ACC112 (cell line): ENCODE results near the gene VTI1A.
A peak's percentile ranks its signal among the peaks of the same experiment; 100 is the strongest.
"Not testable (repeated sequence)": the region's sequence is repeated elsewhere in the genome, so short reads cannot be mapped to it uniquely, and the experiment has no call there.

Experiments
- H2AFZ ChIP-seq: fragments of 200-600 bp; sonication (generic); one replicate; pipeline ENCODE4 v1.6.0; 2017; ENCODE audit warnings: antibody characterized with exemption, low read length; ENCODE audit not compliant: unreplicated experiment
- H3K27ac ChIP-seq: fragments of 200-600 bp; sonication (generic); 2 replicates; pipeline ENCODE4 v1.5.1; 2014; ENCODE audit warnings: low read depth, mild to moderate bottlenecking, antibody characterized with exemption, low read length, moderate library complexity
- H3K27me3 ChIP-seq: fragments of 200-600 bp; sonication (generic); 2 replicates; pipeline ENCODE4 v1.6.1; 2014; ENCODE audit warnings: mild to moderate bottlenecking, antibody characterized with exemption, low read length, moderate library complexity, mixed read lengths; ENCODE audit not compliant: insufficient read depth
- H3K36me3 ChIP-seq: fragments of 200-600 bp; sonication (generic); 2 replicates; pipeline ENCODE4 v1.6.1; 2016; ENCODE audit warnings: mild to moderate bottlenecking, antibody characterized with exemption, low read length, moderate library complexity, mixed read lengths; ENCODE audit not compliant: insufficient read depth
- H3K4me1 ChIP-seq: fragments of 200-600 bp; sonication (generic); one replicate; pipeline ENCODE4 v1.6.1; 2016; ENCODE audit warnings: low read length, mixed read lengths; ENCODE audit not compliant: insufficient read depth, unreplicated experiment, control insufficient read depth
- H3K4me3 ChIP-seq: fragments of 200-600 bp; sonication (generic); 2 replicates; pipeline ENCODE4 v1.5.1; 2014; ENCODE audit warnings: mild to moderate bottlenecking, low read depth, low read length
- H3K79me2 ChIP-seq: fragments of 200-600 bp; sonication (generic); one replicate; pipeline ENCODE4 v1.6.0; 2016; ENCODE audit warnings: low read length; ENCODE audit not compliant: control insufficient read depth, unreplicated experiment, insufficient read depth

The VTI1A gene

GRCh38 chr10:112446855-112447619 lies at the start of gene VTI1A, which contains the start of gene ZDHHC6:
Gene VTI1A (plus strand): TSS chr10:112447215. CDS start chr10:112447374, 159 bp downstream.
Gene ZDHHC6 (minus strand): TSS chr10:112446914. CDS start chr10:112445436, 1,478 bp downstream.
- peak within 1 kb of the TSS; percentile 86 for H2AFZ ChIP-seq
- H3K79me2 ChIP-seq: peaks cover 67% of the 10 kb centered on the region
- H3K4me1 ChIP-seq: peaks cover 20% of the 10 kb centered on the region
- H3K4me3 ChIP-seq: peak within 1 kb of the TSS; percentile 93
- H3K27ac ChIP-seq: peak within 1 kb of the TSS; percentile 91
- peaks cover 12% of the 10 kb centered on the region for H3K36me3 ChIP-seq
- H3K27me3 ChIP-seq: no peaks in the 10 kb centered on the region

- no peaks in the 10 kb centered on the region for H3K27me3 ChIP-seq
- no peak overlapping the region for H3K27ac ChIP-seq
- no peak overlapping the region for H3K4me3 ChIP-seq
- H3K4me1 ChIP-seq: no peaks in the 10 kb centered on the region
- H3K36me3 ChIP-seq: no peaks in the 10 kb centered on the region
- H2AFZ ChIP-seq: no peak overlapping the region
- no peaks in the 10 kb centered on the region for H3K79me2 ChIP-seq
Measured at GRCh38 chr10:112397592-112397991, 49.4 kb upstream of the VTI1A start.

DNA sequence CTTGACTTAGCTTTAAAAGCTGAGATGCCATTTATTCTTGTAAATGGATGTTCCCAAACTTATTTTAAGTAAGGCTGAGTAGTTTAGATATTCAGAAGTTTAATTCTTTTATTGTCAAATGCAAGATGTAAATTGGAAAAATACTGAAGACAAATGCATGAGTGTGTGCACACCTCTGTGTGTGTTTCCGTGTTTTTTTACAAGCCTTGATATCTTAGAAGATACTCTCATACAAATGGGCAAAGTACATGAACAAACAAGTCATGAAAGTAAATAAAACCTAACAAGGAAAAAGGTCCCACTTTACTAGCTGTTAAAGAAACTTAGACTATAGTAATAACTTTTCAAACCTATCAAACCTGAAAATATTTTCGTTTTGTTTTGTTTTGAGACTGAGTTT lies 44.1 kb upstream of the VTI1A start:
- no peak overlapping the region for H3K4me3 ChIP-seq
- no peak overlapping the region for H3K27ac ChIP-seq
- H2AFZ ChIP-seq: no peak overlapping the region
- H3K36me3 ChIP-seq: peaks cover 7% of the 10 kb centered on the region; the same call in 1 of the 2 replicates
- peaks cover 8% of the 10 kb centered on the region for H3K4me1 ChIP-seq
- H3K27me3 ChIP-seq: no peaks in the 10 kb centered on the region
- H3K79me2 ChIP-seq: no peaks in the 10 kb centered on the region

DNA sequence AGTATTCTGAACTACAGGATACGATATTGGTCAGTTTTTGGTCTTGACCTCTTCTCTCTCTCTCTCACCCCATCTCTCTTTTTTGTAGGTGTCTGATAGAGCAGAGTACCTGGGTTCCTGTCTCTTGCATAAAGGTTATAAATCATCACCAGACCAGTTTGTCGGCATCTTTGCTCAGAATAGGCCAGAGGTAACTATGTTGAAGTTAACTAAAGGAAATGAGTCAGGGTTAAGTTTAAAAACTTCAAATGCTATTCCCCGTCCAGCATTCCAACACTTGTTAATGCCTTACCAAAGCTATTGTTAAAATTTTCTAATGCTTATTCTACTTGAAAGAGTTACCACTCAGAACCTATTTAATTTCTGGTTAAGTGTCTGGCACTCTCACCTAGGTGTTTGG lies 42.4 kb upstream of the VTI1A start:
- Histone ChIP-seq H3K36me3 (peaks cover 7% of the 10 kb centered on the region; the same call in 1 of the 2 replicates), H2AFZ (no peak overlapping the region), H3K27ac (no peak overlapping the region), H3K4me1 (peaks cover 8% of the 10 kb centered on the region), H3K27me3 (no peaks in the 10 kb centered on the region), H3K4me3 (no peak overlapping the region), H3K79me2 (no peaks in the 10 kb centered on the region)

DNA sequence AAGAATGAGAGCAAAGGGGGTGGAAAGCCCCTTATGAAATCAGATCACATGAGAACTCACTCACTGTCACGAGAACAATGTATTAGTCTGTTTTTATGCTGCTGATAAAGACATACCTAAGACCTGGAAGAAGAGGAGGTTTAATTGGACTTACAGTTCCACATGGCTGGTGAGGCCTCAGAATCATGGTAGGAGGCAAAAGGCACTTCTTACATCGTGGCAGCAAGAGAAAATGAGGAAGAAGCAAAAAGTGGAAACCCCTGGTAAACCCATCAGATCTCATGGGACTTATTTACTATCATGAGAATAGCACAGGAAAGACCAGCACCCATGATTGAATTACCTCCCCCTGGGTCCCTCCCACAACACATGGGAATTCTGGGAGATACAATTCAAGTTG lies 40.2 kb upstream of the VTI1A start:
- H3K79me2 ChIP-seq, H3K4me1 ChIP-seq: not testable (repeated sequence)

DNA sequence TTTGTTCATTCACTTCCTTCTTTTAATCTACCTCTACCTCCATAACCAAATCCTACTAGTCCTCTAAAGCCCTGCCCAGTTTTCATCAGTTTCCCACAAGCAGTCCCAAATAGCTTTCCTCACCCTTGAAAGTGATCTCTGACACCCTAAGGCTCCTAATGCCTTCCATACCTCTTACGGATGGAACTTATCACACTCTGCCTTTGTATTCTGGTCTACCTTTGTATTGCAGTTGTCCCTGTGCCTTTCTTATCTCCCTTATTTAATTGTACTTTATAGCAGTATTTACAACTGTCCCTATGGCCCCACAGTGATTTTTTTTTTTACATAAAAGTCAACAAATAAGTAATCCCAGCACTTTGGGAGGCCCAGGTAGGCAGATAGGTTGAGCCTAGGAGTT lies 39.3 kb upstream of the VTI1A start:
- H3K27ac ChIP-seq: no peak overlapping the region
- H2AFZ ChIP-seq: no peak overlapping the region
- H3K4me3 ChIP-seq: no peak overlapping the region
- H3K27me3 ChIP-seq: no peaks in the 10 kb centered on the region
- peaks cover 8% of the 10 kb centered on the region for H3K4me1 ChIP-seq
- H3K36me3 ChIP-seq: peaks cover 7% of the 10 kb centered on the region; the same call in 1 of the 2 replicates
- no peaks in the 10 kb centered on the region for H3K79me2 ChIP-seq

More for the DNA sequence above, 40.2 kb upstream of the VTI1A start:
- H3K4me3 ChIP-seq, H2AFZ ChIP-seq, H3K36me3 ChIP-seq, H3K27me3 ChIP-seq, H3K27ac ChIP-seq: not testable (repeated sequence)

- H3K4me3 ChIP-seq: no peak overlapping the region
- peaks cover 8% of the 10 kb centered on the region for H3K4me1 ChIP-seq
- no peaks in the 10 kb centered on the region for H3K27me3 ChIP-seq
- H2AFZ ChIP-seq: no peak overlapping the region
- no peak overlapping the region for H3K27ac ChIP-seq
- H3K36me3 ChIP-seq: peaks cover 7% of the 10 kb centered on the region; the same call in 1 of the 2 replicates
- H3K79me2 ChIP-seq: no peaks in the 10 kb centered on the region
Measured at GRCh38 chr10:112409299-112409698, 37.7 kb upstream of the VTI1A start.

GRCh38 chr10:112409755-112410154 lies 37.3 kb upstream of the VTI1A start:
- Histone ChIP-seq H3K36me3 (peaks cover 7% of the 10 kb centered on the region; the same call in 1 of the 2 replicates), H2AFZ (no peak overlapping the region), H3K4me1 (peaks cover 5% of the 10 kb centered on the region), H3K27ac (no peak overlapping the region), H3K4me3 (no peak overlapping the region), H3K79me2 (no peaks in the 10 kb centered on the region), H3K27me3 (no peaks in the 10 kb centered on the region)

DNA sequence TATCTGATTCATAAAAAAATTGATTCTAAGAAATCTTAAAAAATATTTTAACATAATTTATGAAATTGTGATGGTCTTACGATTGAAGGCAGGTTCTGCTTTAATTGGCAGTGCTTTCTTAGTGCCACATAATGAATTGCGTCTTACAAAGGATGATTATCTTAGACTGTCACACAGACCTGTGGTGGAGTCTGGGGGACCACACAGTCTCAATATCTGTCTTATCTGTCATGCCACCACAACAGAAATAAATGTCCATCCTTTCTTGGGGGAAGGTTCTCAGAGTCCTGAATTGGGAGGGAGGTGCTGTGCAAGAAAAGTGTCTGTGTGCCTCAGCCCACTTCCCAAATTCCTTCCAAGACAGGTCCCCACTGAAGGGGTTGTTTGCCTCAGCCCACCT lies 34.3 kb upstream of the VTI1A start:
- H3K4me1 ChIP-seq: no peaks in the 10 kb centered on the region
- H3K27ac ChIP-seq: no peak overlapping the region
- H3K79me2 ChIP-seq: no peaks in the 10 kb centered on the region
- no peak overlapping the region for H3K4me3 ChIP-seq
- no peaks in the 10 kb centered on the region for H3K36me3 ChIP-seq
- no peaks in the 10 kb centered on the region for H3K27me3 ChIP-seq
- H2AFZ ChIP-seq: no peak overlapping the region

DNA sequence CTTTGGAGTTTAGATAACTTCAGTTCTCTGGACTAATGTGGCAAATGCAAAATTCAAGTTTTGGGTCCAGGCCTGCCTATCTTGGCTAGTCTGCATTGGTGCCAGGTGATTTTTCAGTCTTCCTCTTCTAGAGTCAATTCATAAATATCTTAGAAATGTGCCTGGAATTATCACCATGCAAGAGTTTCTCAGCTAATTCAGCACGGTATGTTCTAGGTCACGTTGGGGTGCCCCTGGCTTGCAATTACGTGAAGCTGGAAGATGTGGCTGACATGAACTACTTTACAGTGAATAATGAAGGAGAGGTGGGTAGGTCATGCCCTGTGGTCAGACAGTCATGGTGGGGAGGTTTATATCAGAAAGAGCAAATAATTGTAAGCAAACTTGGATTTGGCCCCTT lies 25.3 kb upstream of the VTI1A start:
- Histone ChIP-seq H3K27ac (no peak overlapping the region), H3K27me3 (no peaks in the 10 kb centered on the region), H3K4me1 (no peaks in the 10 kb centered on the region), H3K36me3 (peaks cover 7% of the 10 kb centered on the region; the same call in 1 of the 2 replicates), H2AFZ (no peak overlapping the region), H3K79me2 (no peaks in the 10 kb centered on the region), H3K4me3 (no peak overlapping the region)

GRCh38 chr10:112424651-112425050 lies 22.4 kb upstream of the VTI1A start:
- peaks cover 14% of the 10 kb centered on the region; the same call in 1 of the 2 replicates for H3K36me3 ChIP-seq
- no peak overlapping the region for H3K27ac ChIP-seq
- no peak overlapping the region for H3K4me3 ChIP-seq
- H3K27me3 ChIP-seq: no peaks in the 10 kb centered on the region
- no peaks in the 10 kb centered on the region for H3K4me1 ChIP-seq
- H3K79me2 ChIP-seq: no peaks in the 10 kb centered on the region
- no peak overlapping the region for H2AFZ ChIP-seq
